ENCODE measurements around the gene SCMH1.

DNA sequence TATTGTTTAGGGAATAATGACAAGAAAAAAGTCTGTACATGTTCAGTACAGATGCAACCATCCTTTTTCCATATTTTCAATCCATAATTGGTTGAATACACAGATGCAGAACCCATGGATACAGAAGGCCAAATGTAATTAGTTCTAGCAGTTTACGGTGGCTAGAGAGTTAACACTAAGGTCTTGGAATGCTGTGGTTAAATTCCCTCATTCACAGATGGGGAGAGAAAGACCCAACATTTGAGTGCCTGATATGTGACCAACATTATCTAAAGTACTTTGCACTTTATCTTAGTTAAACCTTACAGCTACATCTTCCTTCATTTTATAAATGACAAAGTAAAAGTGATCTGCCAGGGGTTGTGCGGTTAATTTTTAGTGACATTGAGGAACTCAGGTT is 5.3 kb downstream of the SCMH1 start:
- no peak for TF ChIP-seq EP300 (IDR thresholded peaks at IDR 0.05)
- TF ChIP-seq, protein P1, sequence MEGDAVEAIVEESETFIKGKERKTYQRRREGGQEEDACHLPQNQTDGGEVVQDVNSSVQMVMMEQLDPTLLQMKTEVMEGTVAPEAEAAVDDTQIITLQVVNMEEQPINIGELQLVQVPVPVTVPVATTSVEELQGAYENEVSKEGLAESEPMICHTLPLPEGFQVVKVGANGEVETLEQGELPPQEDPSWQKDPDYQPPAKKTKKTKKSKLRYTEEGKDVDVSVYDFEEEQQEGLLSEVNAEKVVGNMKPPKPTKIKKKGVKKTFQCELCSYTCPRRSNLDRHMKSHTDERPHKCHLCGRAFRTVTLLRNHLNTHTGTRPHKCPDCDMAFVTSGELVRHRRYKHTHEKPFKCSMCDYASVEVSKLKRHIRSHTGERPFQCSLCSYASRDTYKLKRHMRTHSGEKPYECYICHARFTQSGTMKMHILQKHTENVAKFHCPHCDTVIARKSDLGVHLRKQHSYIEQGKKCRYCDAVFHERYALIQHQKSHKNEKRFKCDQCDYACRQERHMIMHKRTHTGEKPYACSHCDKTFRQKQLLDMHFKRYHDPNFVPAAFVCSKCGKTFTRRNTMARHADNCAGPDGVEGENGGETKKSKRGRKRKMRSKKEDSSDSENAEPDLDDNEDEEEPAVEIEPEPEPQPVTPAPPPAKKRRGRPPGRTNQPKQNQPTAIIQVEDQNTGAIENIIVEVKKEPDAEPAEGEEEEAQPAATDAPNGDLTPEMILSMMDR (IDR thresholded peaks at IDR 0.05) = no peak
